Measurements from ENCODE around the gene PFKFB2.

PFKFB2 gene

GRCh38 chr1:207052911-207053769 is at the start of gene PFKFB2:
Gene PFKFB2 (plus strand): TSS chr1:207053275. CDS start chr1:207054718, 1,443 bp downstream.
- DNase-seq (ENCODE audit: low read depth in 3 of 3), result peak; percentile 86 to 96 (median 89)

GRCh38 chr1:207004931-207005830 is 47.9 kb upstream of the PFKFB2 start:
- peak in 1 of 3 donors; percentile 17 for DNase-seq (ENCODE audit: low read depth in 3 of 3)

GRCh38 chr1:207006083-207006482 is 47.0 kb upstream of the PFKFB2 start:
- no peak for DNase-seq (ENCODE audit: low read depth in 3 of 3)

GRCh38 chr1:207006914-207007313 is 46.2 kb upstream of the PFKFB2 start:
- DNase-seq (ENCODE audit: low read depth in 3 of 3), result no peak

DNA sequence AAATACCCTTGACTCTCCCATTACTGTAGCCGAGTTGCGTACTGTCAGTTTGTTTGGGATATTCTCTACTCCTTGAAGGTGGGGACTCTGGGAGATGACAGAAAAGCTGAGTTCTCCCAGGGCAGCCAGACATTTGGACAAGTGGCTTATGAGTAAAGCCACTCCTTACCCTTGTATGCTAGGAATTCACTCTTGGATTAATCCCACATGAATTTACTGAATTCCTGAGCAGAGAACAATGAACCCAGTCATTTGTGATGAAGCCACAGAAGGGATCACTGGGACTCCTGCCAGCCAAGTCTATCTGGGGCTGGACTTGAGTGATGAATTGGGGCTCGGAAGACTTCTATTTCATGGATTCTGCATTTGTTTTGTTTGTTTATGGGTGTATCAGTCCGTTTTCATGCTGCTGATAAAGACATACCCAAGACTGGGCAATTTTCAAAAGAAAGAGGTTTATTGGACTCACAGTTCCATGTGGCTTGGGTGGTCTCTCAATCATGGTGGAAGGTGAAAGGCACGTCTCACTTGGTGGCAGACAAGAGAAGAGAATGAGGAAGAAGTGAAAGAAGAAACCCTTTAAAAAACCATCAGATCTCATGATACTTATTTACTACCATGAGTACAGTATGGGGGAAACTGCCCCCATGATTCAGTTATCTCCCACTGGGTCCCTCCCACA is 45.6 kb upstream of the PFKFB2 start:
- DNase-seq (ENCODE audit: low read depth in 3 of 3), result no peak

GRCh38 chr1:207009182-207009850 is 43.8 kb upstream of the PFKFB2 start:
- no peak for DNase-seq (ENCODE audit: low read depth in 3 of 3)

DNA sequence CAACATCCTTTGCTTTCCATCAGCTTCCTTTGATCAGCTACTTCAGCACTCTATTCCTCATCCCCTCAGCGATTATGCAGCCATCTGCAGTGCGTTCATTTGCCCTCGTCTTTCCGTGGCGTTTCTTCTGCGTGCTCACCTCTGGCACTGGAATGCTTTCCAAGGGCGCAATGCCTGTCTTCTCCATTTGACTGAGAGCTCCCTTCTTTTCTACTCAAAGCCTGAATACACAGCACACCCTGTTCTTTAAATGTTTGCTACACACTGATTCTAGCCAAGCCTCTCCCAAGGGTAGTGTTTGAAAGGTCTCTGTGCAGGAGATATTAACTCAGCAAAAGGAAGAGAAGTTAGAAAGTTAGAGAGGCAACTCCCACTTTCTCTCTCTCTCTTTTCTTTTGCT is 43.1 kb upstream of the PFKFB2 start:
- no peak for DNase-seq (ENCODE audit: low read depth in 3 of 3)

DNA sequence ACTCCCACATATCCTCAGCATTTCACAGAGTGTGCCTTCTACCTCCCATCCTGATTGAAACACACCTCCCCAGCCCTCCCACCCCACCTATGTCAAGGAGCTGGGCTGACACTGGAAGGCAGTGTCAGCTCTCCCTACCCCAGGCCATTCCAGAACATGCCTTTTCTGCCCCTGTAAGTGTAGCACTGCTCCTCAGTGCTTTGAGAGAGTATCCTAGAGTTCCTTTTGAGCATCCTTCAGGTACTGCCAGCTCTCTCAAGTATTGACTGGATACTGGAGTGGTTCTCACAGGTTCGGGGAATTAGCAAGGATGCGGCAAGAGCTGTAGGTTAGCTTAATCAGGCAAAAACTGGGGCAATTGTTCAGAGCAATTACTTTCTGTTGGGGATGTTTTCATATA is 42.3 kb upstream of the PFKFB2 start:
- no peak for DNase-seq (ENCODE audit: low read depth in 3 of 3)

GRCh38 chr1:207013321-207014085 is 39.6 kb upstream of the PFKFB2 start:
- DNase-seq (ENCODE audit: low read depth in 3 of 3), result no peak

DNA sequence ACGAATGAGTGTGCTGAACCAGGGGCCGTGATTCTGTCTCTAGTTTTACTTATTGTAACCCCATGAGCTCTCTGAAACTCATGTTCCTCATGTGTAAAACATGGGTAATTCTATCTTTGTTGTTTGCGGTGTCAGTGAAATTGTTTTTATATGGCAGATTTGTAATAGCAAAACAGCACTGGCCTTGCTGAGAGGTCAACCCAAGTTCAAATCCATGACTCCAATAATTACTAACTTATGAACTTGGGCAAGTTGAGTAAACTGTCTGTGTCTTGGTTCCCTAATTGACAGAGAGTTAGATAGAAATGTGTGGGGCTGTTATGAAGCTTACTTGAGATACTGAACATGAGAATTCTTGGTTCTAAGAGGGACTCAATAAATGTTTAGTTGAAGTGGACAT is 38.3 kb upstream of the PFKFB2 start:
- DNase-seq (ENCODE audit: low read depth in 3 of 3), result no peak

DNA sequence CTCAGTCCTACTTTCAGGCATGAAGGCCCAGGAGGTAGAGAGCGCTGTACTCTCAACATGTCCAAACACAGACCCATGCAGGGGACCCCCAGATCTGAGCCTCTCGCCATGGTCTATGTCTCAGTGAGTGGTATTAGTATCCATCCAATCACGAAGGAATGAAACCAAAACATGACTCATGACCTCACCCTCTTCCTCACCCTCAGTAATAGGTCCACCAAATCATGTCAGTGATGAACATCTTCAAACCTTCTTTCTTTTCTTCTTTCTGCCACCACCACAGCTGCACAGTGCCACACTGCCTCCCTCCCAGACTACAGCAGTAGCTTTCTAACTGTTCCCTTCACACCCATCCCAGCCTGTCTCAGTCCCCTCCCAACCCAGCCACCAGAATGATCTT is 37.3 kb upstream of the PFKFB2 start:
- DNase-seq (ENCODE audit: low read depth in 3 of 3), result no peak

GRCh38 chr1:207017615-207018559 is 35.2 kb upstream of the PFKFB2 start:
- no peak for DNase-seq (ENCODE audit: low read depth in 3 of 3)

DNA sequence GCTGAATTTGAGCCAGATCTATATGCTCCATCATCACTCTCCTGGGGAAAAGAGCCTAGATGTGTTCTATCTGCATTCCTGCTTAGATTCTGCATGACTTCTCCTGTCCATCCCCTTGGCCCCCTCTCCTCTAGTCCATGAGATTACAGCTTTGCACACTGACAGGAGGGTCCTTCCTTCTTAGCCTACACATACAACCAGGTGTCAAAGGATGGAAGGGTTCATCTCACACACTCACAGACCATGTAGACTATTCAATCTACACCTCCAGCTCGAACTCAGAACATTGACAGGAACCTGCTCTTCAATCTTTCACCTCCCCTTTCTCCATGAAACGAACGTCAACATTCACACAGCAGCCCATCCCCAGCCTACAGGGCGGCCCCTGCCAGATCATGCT is 34.4 kb upstream of the PFKFB2 start:
- no peak for DNase-seq (ENCODE audit: low read depth in 3 of 3)

- DNase-seq (ENCODE audit: low read depth in 3 of 3), result no peak
Measured at GRCh38 chr1:207019161-207019560, 33.9 kb upstream of the PFKFB2 start.

- no peak for DNase-seq (ENCODE audit: low read depth in 3 of 3)
Measured at GRCh38 chr1:207019661-207020060, 33.4 kb upstream of the PFKFB2 start.

- no peak for DNase-seq (ENCODE audit: low read depth in 3 of 3)
Measured at GRCh38 chr1:207020065-207020708, 32.9 kb upstream of the PFKFB2 start.

DNA sequence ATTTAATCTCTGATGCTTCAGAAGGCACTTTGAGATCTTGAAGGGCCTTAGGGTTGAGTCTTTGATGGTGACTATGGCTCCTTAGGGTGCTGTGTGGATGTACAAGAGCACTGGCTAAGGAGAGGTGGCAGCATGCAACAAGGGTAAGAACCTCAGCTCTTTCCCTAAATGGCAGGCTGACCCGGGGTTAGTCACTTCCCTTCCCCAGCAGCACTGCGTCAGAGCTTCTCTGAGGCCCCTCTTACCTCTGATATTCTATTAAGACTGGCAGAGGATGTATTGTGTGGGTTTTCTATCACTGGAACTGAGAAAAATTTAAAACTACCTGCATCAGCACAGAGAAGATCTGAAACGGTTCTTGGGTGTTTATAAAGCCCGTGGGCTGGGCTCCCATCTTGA is 32.4 kb upstream of the PFKFB2 start:
- no peak for DNase-seq (ENCODE audit: low read depth in 3 of 3)

DNA sequence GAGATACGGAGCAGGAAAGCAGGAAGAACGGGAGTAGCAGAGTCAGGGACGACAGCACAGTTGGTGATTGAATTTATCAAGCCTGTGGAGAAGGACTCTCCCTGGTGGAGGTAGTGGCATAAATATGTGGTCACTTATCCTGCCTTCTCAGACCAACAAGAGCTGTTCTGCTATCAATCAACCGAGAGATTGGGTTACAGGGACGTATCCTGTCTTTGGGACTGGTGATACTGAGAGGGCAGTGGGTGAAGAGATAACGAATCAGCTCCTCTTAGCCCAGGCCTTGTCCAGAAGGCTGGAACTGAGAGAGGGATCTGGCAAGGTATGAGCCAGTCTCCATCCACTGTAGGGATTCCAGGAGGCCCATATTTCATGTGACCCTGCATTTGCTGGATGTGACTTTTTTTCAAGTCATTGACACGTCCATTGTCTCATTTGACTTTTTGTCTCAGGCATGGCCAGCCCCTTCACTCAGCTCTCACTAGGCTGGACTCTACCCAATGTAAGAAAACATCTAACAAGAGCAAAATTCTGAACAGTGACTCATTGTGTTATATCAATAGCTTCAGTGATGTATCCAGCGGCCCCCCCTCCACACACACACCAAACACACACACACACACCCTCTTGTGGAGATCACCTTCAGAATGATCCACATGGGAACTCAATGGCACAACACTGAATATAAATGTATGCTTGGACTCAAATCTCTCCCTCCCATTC is 31.8 kb upstream of the PFKFB2 start:
- no peak for DNase-seq (ENCODE audit: low read depth in 3 of 3)

Data from stimulated activated CD4-positive, alpha-beta T cell treated with anti-CD3 and anti-CD28 coated beads, TNF-alpha, amount 100 ng/mL, for 48 hours (primary cell).